ENCODE results near the gene TMEM181. TPM values are rescaled to one million over a fixed set of nuclear protein-coding genes. Genes with fewer than 3 reads are reported as not detected.

Gene TMEM181
- polyA plus RNA-seq, 1 of the 3 experiments (the other 2 are of a cell fraction) = 19.5 TPM

DNA sequence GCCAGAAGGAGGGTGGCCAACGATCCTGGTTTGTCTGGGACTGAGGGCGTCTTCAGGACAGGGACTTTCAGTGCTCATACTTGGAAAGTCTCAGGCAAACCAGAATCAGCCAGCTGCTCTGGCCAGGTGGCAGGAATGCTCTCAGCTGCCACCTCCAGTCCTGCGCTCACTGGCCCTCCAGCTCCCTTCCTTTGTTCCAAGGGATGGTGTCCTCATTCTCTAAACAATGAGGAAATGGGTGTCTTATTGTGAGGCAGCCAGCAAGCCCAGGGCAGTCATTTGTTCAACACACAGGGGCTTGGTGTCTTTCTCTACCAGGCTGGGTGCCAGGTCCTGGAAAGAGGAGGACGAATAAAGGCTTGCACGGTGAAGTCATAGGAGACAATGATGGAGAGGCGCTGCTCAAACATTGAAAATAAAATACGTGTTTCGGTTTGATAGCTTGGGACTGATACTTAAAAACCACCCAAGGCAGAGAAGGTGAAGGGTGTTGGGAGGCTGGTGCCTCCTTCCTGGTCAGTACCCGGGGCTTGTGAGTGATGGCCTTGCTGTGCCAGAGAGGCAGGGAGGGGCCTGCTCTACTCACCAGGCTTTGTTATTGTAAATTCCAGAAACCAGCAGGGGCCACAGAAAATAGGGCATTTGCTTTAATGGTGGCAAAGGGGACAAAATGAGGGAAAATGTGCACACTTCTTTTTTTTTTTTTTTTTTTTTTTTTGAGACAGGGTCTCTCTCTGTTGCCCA, 11.3 kb upstream of the TMEM181 start:
- H3K9me3 ChIP-seq = no peaks in the 10 kb centered on the region
- H3K27ac ChIP-seq (ENCODE audit: low read depth in 2 of 2, low read length in 1 of 2) = no peak overlapping the region
- ChIA-PET POLR2A (no interaction called here), CTCF (interaction anchor here (1.0 to 2.1 kb wide), 3 partner anchors 9 to 334 kb away, joined by 3 to 7 read pairs (median 4); no protein-coding TSS in a partner anchor)
- no peaks in the 10 kb centered on the region for H3K79me2 ChIP-seq (ENCODE audit: insufficient read depth)
- no peaks in the 10 kb centered on the region for H3K36me3 ChIP-seq (replicated peaks in 1 of 2; ENCODE audit: control insufficient read depth in 1 of 2, insufficient read depth in 2 of 2, low read length in 1 of 2)
- no peaks in the 10 kb centered on the region for H3K9me2 ChIP-seq
- peaks cover 0 to 6% of the 10 kb centered on the region in 2 experiments; a peak in 1 of 4 replicates for H3K4me1 ChIP-seq (ENCODE audit: control insufficient read depth in 1 of 2, insufficient read depth in 2 of 2, low read depth in 1 of 2, low read length in 1 of 2)
- no peaks in the 10 kb centered on the region for H3F3A ChIP-seq (replicated peaks; ENCODE audit: insufficient read depth)
- no peaks in the 10 kb centered on the region for H4K20me1 ChIP-seq (ENCODE audit: insufficient read depth)
- no peak for DNase-seq
- no peak overlapping the region for H2AFZ ChIP-seq (ENCODE audit: low read depth)
- no peak overlapping the region for H3K4me3 ChIP-seq (ENCODE audit: low read depth in 2 of 2, low read length in 1 of 2)
- no peak overlapping the region for H3K4me2 ChIP-seq
- WGBS (ENCODE audit: low lambda C conversion rate) = 90% methylated on average over 8 of the region's 9 CpGs
- no peak overlapping the region for H3K9ac ChIP-seq
- TF ChIP-seq, protein P1, sequence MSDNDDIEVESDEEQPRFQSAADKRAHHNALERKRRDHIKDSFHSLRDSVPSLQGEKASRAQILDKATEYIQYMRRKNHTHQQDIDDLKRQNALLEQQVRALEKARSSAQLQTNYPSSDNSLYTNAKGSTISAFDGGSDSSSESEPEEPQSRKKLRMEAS (IDR thresholded peaks at IDR 0.05; ENCODE audit: low read depth) = no peak
- TF ChIP-seq, protein P2, sequence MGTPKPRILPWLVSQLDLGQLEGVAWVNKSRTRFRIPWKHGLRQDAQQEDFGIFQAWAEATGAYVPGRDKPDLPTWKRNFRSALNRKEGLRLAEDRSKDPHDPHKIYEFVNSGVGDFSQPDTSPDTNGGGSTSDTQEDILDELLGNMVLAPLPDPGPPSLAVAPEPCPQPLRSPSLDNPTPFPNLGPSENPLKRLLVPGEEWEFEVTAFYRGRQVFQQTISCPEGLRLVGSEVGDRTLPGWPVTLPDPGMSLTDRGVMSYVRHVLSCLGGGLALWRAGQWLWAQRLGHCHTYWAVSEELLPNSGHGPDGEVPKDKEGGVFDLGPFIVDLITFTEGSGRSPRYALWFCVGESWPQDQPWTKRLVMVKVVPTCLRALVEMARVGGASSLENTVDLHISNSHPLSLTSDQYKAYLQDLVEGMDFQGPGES (IDR thresholded peaks at IDR 0.05; ENCODE audit: low read depth, low read length) = no peak
- TF ChIP-seq EP300 (IDR thresholded peaks at IDR 0.05; ENCODE audit: borderline replicate concordance in 1 of 2, low read depth in 1 of 2, low read length in 1 of 2) (no peak), YY1 (IDR thresholded peaks at IDR 0.05; ENCODE audit: low read depth) (no peak), TAF1 (IDR thresholded peaks at IDR 0.05; ENCODE audit: borderline replicate concordance, low read depth, low read length) (no peak)
- TF ChIP-seq, protein P3, sequence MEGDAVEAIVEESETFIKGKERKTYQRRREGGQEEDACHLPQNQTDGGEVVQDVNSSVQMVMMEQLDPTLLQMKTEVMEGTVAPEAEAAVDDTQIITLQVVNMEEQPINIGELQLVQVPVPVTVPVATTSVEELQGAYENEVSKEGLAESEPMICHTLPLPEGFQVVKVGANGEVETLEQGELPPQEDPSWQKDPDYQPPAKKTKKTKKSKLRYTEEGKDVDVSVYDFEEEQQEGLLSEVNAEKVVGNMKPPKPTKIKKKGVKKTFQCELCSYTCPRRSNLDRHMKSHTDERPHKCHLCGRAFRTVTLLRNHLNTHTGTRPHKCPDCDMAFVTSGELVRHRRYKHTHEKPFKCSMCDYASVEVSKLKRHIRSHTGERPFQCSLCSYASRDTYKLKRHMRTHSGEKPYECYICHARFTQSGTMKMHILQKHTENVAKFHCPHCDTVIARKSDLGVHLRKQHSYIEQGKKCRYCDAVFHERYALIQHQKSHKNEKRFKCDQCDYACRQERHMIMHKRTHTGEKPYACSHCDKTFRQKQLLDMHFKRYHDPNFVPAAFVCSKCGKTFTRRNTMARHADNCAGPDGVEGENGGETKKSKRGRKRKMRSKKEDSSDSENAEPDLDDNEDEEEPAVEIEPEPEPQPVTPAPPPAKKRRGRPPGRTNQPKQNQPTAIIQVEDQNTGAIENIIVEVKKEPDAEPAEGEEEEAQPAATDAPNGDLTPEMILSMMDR (IDR thresholded peaks at IDR 0.05) = no peak
- no peaks in the 10 kb centered on the region for H3K27me3 ChIP-seq (ENCODE audit: insufficient read depth)

DNA sequence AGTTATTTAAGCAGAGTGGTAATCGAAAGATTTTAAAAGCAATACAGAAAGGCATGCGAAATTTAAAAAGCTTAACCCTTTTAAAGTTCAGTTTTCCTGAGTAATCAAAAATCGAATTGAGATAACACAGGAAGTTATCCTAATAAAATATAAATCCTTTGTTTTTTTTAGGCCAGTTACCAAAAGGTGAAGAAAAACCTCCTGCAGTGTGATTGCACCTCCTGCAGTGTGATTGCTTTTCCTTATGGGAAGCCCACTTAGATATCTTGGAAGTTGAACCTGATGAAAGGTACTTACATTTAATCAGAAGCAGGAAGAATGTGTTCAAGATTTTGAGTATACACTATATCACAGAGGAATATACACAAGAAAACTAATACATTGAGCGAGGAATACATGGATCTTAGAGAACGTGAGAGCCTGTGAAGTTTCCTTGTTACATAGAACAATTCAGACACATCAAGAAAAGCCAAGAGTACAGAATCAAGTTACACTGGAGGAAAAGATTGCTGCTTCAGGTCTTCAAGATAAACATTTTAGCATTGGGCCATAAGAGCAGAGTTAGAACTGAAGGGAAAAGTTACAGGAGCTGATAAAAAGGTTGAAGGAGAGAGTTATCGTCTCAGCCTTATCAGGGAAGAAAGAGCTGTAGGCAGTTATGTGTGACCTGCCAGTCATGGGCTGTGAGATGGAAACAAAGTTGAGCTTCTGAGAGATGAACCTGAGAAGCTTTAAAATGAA, 7.7 kb upstream of the TMEM181 start:
- ChIA-PET POLR2A (interaction anchor here (0.8 kb wide), 1 partner anchor 11 kb away, joined by 4 read pairs; no protein-coding TSS in a partner anchor), CTCF (interaction anchor here (0.9 to 4.2 kb wide), 4 partner anchors 16 to 331 kb away, joined by 3 to 14 read pairs (median 4); no protein-coding TSS in a partner anchor)
- TF ChIP-seq, protein P4, sequence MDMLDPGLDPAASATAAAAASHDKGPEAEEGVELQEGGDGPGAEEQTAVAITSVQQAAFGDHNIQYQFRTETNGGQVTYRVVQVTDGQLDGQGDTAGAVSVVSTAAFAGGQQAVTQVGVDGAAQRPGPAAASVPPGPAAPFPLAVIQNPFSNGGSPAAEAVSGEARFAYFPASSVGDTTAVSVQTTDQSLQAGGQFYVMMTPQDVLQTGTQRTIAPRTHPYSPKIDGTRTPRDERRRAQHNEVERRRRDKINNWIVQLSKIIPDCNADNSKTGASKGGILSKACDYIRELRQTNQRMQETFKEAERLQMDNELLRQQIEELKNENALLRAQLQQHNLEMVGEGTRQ (IDR thresholded peaks at IDR 0.05; ENCODE audit: borderline replicate concordance, low read depth, low read length) = no peak
- TF ChIP-seq POLR2AphosphoS5 (IDR thresholded peaks at IDR 0.05; ENCODE audit: low read depth, low read length) (no peak), EP300 (IDR thresholded peaks at IDR 0.05; ENCODE audit: borderline replicate concordance in 1 of 2, low read depth in 1 of 2, low read length in 1 of 2) (no peak)
- TF ChIP-seq, protein P5, sequence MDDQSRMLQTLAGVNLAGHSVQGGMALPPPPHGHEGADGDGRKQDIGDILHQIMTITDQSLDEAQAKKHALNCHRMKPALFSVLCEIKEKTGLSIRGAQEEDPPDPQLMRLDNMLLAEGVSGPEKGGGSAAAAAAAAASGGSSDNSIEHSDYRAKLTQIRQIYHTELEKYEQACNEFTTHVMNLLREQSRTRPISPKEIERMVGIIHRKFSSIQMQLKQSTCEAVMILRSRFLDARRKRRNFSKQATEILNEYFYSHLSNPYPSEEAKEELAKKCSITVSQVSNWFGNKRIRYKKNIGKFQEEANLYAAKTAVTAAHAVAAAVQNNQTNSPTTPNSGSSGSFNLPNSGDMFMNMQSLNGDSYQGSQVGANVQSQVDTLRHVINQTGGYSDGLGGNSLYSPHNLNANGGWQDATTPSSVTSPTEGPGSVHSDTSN (IDR thresholded peaks at IDR 0.05) = no peak
- TF ChIP-seq, protein P6, sequence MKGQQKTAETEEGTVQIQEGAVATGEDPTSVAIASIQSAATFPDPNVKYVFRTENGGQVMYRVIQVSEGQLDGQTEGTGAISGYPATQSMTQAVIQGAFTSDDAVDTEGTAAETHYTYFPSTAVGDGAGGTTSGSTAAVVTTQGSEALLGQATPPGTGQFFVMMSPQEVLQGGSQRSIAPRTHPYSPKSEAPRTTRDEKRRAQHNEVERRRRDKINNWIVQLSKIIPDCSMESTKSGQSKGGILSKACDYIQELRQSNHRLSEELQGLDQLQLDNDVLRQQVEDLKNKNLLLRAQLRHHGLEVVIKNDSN (IDR thresholded peaks at IDR 0.05; ENCODE audit: borderline replicate concordance, low read depth) = no peak
- Histone ChIP-seq H3K36me3 (replicated peaks in 1 of 2; ENCODE audit: control insufficient read depth in 1 of 2, insufficient read depth in 2 of 2, low read length in 1 of 2) (no peaks in the 10 kb centered on the region), H3K9ac (no peak overlapping the region), H3F3A (replicated peaks; ENCODE audit: insufficient read depth) (no peaks in the 10 kb centered on the region), H3K79me2 (ENCODE audit: insufficient read depth) (no peaks in the 10 kb centered on the region), H3K4me3 (ENCODE audit: low read depth in 2 of 2, low read length in 1 of 2) (no peak overlapping the region), H3K9me3 (no peaks in the 10 kb centered on the region), H3K4me2 (no peak overlapping the region), H3K27ac (ENCODE audit: low read depth in 2 of 2, low read length in 1 of 2) (no peak overlapping the region), H3K27me3 (ENCODE audit: insufficient read depth) (no peaks in the 10 kb centered on the region), H4K20me1 (ENCODE audit: insufficient read depth) (no peaks in the 10 kb centered on the region), H3K4me1 (ENCODE audit: control insufficient read depth in 1 of 2, insufficient read depth in 2 of 2, low read depth in 1 of 2, low read length in 1 of 2) (no peaks in the 10 kb centered on the region), H2AFZ (ENCODE audit: low read depth) (no peak overlapping the region), H3K9me2 (no peaks in the 10 kb centered on the region)
- DNase-seq = no peak
- 80% methylated on average over 6 of the region's 6 CpGs for WGBS (ENCODE audit: low lambda C conversion rate)
